Skeletal muscle cell (primary cell): ENCODE measurements around the gene KIAA0319L.
"Not testable (repeated sequence)": the region's sequence is repeated elsewhere in the genome, so short reads cannot be mapped to it uniquely, and the experiment has no call there.

Source experiments
- DNase-seq: peaks from one replicate; pipeline ENCODE4 v3.0.0-alpha.2; 2010; ENCODE audit warnings: low read depth
- H3K4me3 ChIP-seq: 2 replicates; pipeline ENCODE4 v1.5.1; 2011; ENCODE audit warnings: low read depth, mild to moderate bottlenecking, control low read depth, low read length, moderate library complexity

The KIAA0319L gene

DNA sequence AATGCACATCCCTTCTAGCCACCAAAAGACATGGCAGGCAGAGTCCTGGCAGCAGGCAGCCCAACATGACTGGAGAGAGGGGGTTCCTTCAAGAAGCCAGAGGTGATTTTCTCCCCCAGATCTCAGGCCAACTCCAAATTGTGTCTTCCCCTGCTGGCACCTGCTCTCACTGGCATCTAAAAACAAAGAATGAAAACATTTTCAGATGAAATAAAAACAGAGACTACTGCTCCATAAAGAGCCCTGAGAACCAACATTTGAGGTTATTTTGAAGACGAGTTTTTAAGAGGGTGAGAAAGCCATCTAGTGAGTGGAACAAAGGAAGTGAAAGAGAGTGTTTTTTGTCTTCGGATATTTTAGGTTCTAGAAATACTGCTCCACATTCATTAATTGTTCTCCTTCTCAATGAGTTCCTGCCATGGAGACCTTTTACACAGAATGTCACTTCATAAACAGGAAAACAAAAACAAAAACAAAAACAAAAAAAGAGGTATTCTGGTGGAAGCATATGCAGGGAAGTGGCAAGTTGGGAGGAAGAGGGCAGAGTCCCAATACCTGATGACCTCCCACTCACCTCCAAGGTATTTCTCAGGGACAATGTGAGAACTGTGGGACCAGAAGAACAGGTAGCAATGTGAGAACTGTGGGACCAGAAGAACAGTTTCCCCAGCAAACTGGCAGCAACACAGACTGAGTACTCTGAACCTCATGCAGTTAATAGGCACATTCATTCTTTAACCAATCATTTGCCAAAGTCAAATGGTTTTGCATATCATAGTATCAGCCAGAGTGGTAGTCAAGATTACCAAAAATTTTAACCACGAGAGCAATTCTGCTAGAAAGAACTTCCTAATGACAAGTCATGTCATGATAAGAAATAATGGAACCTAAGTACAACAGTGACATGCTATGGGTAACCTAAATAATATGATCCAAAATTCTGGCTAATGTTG is 50.0 kb downstream of the KIAA0319L start:
- no peak overlapping the region for H3K4me3 ChIP-seq
- DNase-seq, result no peak

DNA sequence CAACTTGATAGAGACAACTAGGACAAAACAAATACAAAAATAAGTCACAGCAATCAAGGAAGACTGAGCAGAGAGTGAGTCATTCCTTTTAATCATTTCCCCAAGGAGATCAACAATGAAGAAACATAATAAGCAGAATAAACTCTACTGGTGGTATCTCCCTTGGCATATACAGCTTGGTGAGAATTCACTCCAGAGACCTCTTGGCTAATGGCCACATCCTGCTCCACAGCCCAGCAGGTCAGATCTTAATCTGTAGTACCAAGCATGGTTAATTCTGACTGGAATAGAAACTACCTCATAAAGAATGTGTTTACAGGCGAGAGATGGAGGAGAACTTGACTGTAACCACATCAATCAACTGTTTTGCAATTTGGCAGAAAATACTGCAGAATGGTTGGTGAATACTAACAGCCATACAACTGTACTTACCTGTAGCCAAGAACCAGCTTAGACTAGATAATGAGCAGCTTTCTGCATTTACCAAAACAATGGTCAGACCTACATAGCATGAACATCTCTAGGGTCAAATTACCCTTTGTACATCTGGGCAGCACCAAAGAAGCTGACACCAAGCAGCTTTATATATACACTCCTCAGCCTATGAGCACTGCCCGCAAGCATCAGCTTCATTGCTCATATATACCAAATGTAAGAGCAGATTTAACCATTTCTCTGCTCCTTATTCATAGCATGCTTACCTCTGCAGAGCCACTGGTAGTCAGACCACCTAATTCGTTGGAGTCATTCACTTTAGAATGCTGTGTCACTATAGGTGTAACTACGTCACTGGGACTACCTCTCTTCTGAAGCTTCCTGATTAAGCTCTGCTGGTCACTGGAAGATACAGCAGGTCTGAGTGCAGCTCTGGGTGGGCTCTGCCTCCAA is 51.0 kb downstream of the KIAA0319L start:
- H3K4me3 ChIP-seq, result no peak overlapping the region
- DNase-seq, result peak; percentile 90

- no peak for DNase-seq
- no peak overlapping the region for H3K4me3 ChIP-seq
Measured at GRCh38 chr1:35502242-35502641, 55.0 kb downstream of the KIAA0319L start.

- no peak overlapping the region for H3K4me3 ChIP-seq
- no peak for DNase-seq
Measured at GRCh38 chr1:35500439-35500838, 56.8 kb downstream of the KIAA0319L start.

DNA sequence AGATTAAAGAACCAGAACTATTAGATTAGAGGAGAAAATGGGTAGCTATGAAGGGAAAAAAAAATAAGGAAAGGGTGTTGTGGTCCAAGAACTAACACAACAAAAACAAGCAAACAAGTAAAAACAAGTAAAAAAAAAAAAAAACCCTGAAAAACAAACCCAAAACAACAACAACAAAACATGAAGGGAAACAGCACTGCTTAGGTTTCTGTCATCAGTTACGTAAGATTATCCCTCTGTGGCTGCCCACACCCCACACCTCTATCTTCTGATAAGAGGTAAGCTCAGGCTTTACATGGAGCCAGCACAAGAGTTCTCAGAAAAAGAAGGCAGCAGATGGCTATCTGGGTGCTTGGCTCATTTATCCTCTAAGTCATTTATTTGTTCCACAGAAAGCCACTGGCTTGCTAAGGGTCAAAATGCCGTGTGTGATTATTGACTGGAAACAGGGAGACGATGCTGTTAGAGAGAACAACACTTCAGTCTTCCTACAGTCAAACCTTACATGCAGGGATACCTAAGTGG is 57.5 kb downstream of the KIAA0319L start:
- no peak overlapping the region for H3K4me3 ChIP-seq
- no peak for DNase-seq

DNA sequence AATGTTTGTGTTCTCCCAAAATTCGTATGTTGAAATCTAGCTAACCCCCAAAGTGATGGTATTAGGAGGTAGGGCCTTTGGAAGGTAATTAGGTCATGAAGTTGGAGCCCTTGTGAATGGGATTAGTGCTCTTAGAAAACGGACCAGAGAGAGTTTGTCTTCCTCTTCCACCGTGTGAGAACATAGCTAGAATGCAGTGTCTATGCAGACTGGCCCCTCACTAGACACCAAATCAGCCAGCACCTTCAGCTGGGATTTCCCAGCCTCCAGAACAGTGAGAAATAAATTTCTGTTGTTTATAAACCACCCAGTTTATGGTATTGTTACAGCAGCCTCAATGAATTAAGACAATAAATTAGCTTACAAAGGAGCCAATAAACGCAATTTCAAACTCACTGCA is 58.0 kb downstream of the KIAA0319L start:
- no peak overlapping the region for H3K4me3 ChIP-seq
- DNase-seq, result no peak

DNA sequence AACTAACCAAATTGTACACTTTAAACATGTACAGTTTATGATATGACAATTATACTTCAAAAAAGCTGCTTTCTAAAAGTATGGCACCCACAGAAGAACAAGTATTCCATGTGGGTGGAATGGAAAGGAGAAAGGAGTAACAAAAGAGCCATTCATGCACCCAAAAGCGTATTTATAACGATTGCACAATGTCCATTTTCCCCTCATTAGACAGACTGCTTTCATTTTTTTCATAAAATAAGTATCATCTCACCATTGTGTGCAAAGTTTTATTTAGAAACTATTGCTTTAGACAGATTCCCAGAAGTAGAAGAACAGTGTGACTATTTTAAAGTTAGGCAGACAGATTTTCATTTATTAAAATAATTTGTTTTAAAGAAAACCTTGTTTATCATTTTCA is 59.6 kb downstream of the KIAA0319L start:
- DNase-seq, result no peak
- no peak overlapping the region for H3K4me3 ChIP-seq

DNA sequence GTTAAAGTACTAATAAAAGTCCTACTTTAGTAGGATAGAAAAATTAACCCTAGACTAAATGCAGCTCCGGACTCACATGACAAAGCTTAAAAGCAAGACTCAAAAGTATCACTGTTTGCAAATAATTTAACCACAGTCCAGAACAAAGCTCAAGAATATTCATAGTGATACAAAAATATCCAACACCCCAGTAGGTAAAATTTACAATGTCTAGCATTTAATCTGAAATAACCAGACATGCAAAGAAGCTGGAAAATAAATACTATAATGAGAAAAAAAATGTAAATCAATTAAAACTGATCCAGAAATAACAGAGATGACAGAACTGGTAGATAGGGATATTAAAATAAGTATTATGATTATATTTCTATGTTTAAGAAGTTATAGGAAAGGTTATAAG is 67.0 kb downstream of the KIAA0319L start:
- no peak overlapping the region for H3K4me3 ChIP-seq
- DNase-seq, result no peak

DNA sequence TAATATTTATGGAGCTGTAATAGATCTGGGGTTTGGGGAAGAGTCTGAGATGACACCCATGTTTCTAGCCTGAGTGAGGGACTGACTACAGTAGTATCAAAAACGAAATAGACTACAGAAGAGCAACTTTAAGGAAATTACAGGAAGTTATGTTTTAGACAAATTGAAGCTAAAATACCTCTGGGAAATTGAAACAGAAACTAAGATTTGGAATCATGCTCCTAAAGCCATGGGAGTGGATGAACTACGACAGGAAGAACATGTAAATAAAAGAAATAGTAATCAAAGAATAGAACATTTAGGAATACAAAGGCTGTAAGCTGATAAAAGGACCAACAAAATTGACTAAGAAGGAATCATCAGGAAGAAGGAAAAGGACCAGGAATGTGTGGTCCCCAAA is 68.9 kb downstream of the KIAA0319L start:
- H3K4me3 ChIP-seq, result no peak overlapping the region
- no peak for DNase-seq

GRCh38 chr1:35486858-35487408 is 70.3 kb downstream of the KIAA0319L start:
- H3K4me3 ChIP-seq, result no peak overlapping the region
- DNase-seq, result no peak

- DNase-seq, result no peak
- H3K4me3 ChIP-seq, result no peak overlapping the region
Measured at GRCh38 chr1:35481229-35481628, 76.0 kb downstream of the KIAA0319L start.

GRCh38 chr1:35477870-35478269 is 79.3 kb downstream of the KIAA0319L start:
- H3K4me3 ChIP-seq, result no peak overlapping the region
- DNase-seq, result no peak

GRCh38 chr1:35475856-35476674 is 81.1 kb downstream of the KIAA0319L start:
- DNase-seq, result no peak
- H3K4me3 ChIP-seq, result no peak overlapping the region

- no peak for DNase-seq
- H3K4me3 ChIP-seq, result no peak overlapping the region
Measured at GRCh38 chr1:35475356-35475755, 81.8 kb downstream of the KIAA0319L start.

- H3K4me3 ChIP-seq, DNase-seq: not testable (repeated sequence)
Measured at GRCh38 chr1:35473216-35473615, 84.0 kb downstream of the KIAA0319L start.

DNA sequence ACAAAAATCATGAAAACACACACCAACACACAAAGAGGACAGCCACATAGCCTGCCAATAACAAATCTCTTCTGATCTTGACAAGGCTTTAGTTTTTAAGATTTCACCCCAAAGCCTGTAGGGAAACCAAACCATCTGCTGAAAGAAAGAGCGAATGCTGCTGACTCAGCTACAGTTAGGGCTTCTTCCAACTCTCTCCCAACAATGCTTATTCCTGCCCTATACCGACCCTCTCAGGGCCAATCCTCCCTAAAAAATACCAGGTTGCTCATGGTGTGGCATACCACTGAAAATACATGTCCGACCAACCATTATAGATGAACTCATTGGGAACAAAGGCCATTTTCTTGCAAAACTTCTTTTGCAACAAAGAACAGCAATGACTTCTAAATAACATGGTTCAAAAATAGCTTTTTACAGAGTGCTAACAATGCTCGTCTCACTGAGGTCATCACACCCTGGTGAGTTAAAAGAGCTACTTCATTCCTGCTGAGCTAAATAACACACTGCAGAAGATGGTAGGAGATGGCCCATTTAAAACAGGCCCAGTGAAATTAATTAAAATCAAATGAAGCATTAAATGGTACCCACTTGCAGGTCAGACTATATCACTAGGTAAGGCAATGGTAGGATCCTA is 86.1 kb downstream of the KIAA0319L start:
- H3K4me3 ChIP-seq, result no peak overlapping the region
- DNase-seq, result no peak

GRCh38 chr1:35466120-35466519 is 91.1 kb downstream of the KIAA0319L start:
- no peak for DNase-seq

DNA sequence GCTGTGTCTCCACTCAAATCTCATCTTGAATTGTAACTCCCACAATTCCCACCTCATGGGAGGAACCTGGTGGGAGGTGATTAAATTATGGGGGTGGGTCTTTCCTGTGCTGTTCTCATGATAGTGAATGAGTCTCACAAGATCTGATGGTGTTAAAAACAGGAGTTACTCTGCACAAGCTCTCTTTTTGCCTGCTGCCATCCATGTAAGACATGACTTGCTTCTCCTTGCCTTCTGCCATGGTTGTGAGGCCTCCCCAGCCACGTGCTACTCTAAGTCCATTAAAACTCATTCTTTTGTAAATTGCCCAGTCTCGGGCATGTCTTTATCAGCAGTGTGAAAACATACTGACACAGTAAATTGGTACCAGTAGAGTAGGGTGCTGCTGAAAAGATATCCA is 93.5 kb downstream of the KIAA0319L start:
- DNase-seq, H3K4me3 ChIP-seq: not testable (repeated sequence)

More at GRCh38 chr1:35466120-35466519, 91.1 kb downstream of the KIAA0319L start:
- H3K4me3 ChIP-seq, result no peak overlapping the region
